OCI-LY7 (cell line): ENCODE results near the gene PPP1R9B. TPM values are rescaled to one million over a fixed set of nuclear protein-coding genes. Genes with fewer than 3 reads are reported as not detected.

Experiments
- BruUV-seq: library from RNA; stranded (reverse); fragments of 400-500 nt; replicated peaks from 2 replicates; lab custom pipeline; 2021; lab: Mats Ljungman, UMichigan
- CTCF ChIA-PET: fragments of 300-600 bp; sonication (Branson Sonifier 250); formaldehyde crosslinking; loops from one replicate; lab custom pipeline; 2022; ENCODE audit warnings: antibody characterized with exemption; ENCODE audit not compliant: unreplicated experiment; lab: Charles Lee
- POLR2A ChIA-PET: fragments of 300-600 bp; sonication (Branson Sonifier 250); formaldehyde crosslinking; loops from one replicate; lab custom pipeline; 2022; ENCODE audit warnings: antibody characterized with exemption; lab: Charles Lee
- DNase-seq: peaks from one replicate; pipeline ENCODE4 v3.0.0-alpha.2; 2015; ENCODE audit warnings: low spot score
- H2AFZ ChIP-seq: fragments of 200-600 bp; sonication (generic), shearing (Covaris generic); 2 replicates; pipeline ENCODE4 v1.6.1; 2014; ENCODE audit warnings: mild to moderate bottlenecking, antibody characterized with exemption, low read length, moderate library complexity
- H3K27ac ChIP-seq: fragments of 200-600 bp; sonication (generic); 2 replicates; pipeline ENCODE4 v1.5.1; 2014; ENCODE audit warnings: mixed run types, low read depth, mild to moderate bottlenecking, moderate library complexity, low read length, inconsistent platforms; ENCODE audit not compliant: poor library complexity, severe bottlenecking
- H3K36me3 ChIP-seq: fragments of 200-600 bp; sonication (generic); 2 replicates; pipeline ENCODE4 v1.6.1; 2014; ENCODE audit warnings: mild to moderate bottlenecking, antibody characterized with exemption, low read length, moderate library complexity, mixed read lengths; ENCODE audit not compliant: insufficient read depth
- H3K4me1 ChIP-seq: fragments of 200-600 bp; sonication (generic); 2 replicates; pipeline ENCODE4 v1.5.1; 2014; ENCODE audit warnings: mild to moderate bottlenecking, low read length; ENCODE audit not compliant: insufficient read depth, poor library complexity, severe bottlenecking
- H3K4me2 ChIP-seq: fragments of 200-600 bp; sonication (generic); 2 replicates; pipeline ENCODE4 v1.6.1; 2014; ENCODE audit warnings: mild to moderate bottlenecking, low read length
- H3K4me3 ChIP-seq: fragments of 200-600 bp; sonication (generic); 2 replicates; pipeline ENCODE4 v1.5.1; 2014; ENCODE audit warnings: mild to moderate bottlenecking, low read depth, low read length; ENCODE audit not compliant: poor library complexity, severe bottlenecking
- H3K79me2 ChIP-seq: fragments of 200-600 bp; sonication (generic); 2 replicates; pipeline ENCODE4 v1.6.1; 2016; ENCODE audit warnings: low read depth, mild to moderate bottlenecking, low read length, moderate library complexity, mixed read lengths; ENCODE audit not compliant: insufficient read depth
- H3K9me2 ChIP-seq: fragments of 200-600 bp; sonication (generic); 2 replicates; pipeline ENCODE4 v1.6.1; 2016; ENCODE audit warnings: mild to moderate bottlenecking, low read length, mixed read lengths; ENCODE audit not compliant: insufficient read depth
- H3K9me3 ChIP-seq: fragments of 200-600 bp; sonication (generic); 2 replicates; pipeline ENCODE4 v1.6.1; 2014; ENCODE audit warnings: mild to moderate bottlenecking, mixed run types, low read length, mixed read lengths
- H4K20me1 ChIP-seq: fragments of 200-600 bp; sonication (generic); 2 replicates; pipeline ENCODE4 v1.6.1; 2014; ENCODE audit warnings: mild to moderate bottlenecking, antibody characterized with exemption, low read length, moderate library complexity, mixed read lengths; ENCODE audit not compliant: insufficient read depth
- EZH2phosphoT487 ChIP-seq: fragments of 200-600 bp; sonication (generic); IDR thresholded peaks from 2 replicates; pipeline ENCODE4 v1.6.1; 2018; ENCODE audit warnings: low read depth, borderline replicate concordance, mild to moderate bottlenecking, mixed run types, antibody characterized with exemption, low read length, moderate library complexity, mixed read lengths
- intact Hi-C: fragments of 100-400 bp; cut with micrococcal nuclease; formaldehyde crosslinking; loops from one replicate; pipeline ENCODE4 v1.10.0; 2022; ENCODE audit not compliant: unreplicated experiment
- total RNA-seq, 2 experiments: library from RNA; depleted of rRNA in 1 of 2; stranded (reverse); fragments of >200 nt in 1 of 2; shearing (Covaris generic) in 1 of 2; gene quantifications; 2 replicates each; pipeline ENCODE4 v1.2.3, GENCODE V29; 2014 to 2022
- TF ChIP-seq, protein P1 (sequence below): fragments of 200-600 bp; sonication (generic); conservative IDR thresholded peaks from 2 replicates; pipeline ENCODE4 v1.5.1; 2014; ENCODE audit warnings: mild to moderate bottlenecking, antibody characterized with exemption, low read length, moderate library complexity, mixed read lengths

Gene PPP1R9B
- total RNA-seq, 2 experiments from 2014 or later, result 45.3 to 87.0 TPM

DNA sequence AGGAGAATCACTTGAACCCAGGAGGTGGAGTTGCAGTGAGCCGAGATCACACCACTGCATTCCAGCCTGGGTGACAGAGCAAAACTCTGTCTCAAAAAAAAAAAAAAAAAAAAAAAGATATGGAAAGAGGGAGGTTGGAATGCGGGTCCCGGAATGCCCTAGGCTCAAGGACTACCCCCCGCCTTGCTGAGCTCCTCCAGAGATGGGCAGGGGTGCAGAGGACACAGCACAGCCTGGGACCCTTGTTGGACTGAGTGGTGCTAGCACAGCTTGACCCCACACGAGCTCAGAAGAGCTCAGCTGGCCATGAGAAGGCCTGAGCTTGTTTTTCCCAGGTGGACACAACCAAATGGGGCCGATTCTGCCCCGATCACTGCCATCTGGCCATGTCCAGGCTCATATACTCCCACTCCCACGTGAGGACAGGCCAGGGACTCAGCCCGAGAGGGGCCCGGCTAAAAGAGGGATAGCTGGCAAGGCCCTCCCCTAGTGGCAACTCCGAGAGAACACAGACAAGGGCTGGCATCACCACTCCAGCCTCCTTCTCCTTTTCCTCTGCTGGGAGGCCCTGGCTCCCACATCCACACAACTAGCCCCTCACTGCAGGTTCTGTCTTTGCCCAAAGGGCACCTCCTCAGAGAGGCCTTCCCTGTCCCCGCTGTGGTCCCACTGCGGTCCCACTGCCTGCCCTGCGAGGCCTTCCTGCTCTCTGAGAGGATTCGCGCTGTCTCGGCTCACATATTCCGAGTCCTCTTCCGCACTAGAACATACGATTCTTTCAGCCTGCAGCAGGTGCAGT lies 26.3 kb upstream of the PPP1R9B start:
- no peaks in the 10 kb centered on the region for H3K79me2 ChIP-seq
- intact Hi-C loops, result no loop called here
- H3K9me2 ChIP-seq, result no peaks in the 10 kb centered on the region
- CTCF ChIA-PET, result interaction anchor here (1.1 kb wide), 1 partner anchor 23 kb away, joined by 10 read pairs; no protein-coding TSS in a partner anchor
- no peak for DNase-seq
- peaks cover 12% of the 10 kb centered on the region for H3K4me1 ChIP-seq
- H3K4me3 ChIP-seq, result no peak overlapping the region
- H2AFZ ChIP-seq, result no peak overlapping the region
- H3K4me2 ChIP-seq, result no peak overlapping the region
- no peaks in the 10 kb centered on the region for H4K20me1 ChIP-seq
- no peak overlapping the region for H3K27ac ChIP-seq
- BruUV-seq, result no TSS peak
- TF ChIP-seq, protein P1, sequence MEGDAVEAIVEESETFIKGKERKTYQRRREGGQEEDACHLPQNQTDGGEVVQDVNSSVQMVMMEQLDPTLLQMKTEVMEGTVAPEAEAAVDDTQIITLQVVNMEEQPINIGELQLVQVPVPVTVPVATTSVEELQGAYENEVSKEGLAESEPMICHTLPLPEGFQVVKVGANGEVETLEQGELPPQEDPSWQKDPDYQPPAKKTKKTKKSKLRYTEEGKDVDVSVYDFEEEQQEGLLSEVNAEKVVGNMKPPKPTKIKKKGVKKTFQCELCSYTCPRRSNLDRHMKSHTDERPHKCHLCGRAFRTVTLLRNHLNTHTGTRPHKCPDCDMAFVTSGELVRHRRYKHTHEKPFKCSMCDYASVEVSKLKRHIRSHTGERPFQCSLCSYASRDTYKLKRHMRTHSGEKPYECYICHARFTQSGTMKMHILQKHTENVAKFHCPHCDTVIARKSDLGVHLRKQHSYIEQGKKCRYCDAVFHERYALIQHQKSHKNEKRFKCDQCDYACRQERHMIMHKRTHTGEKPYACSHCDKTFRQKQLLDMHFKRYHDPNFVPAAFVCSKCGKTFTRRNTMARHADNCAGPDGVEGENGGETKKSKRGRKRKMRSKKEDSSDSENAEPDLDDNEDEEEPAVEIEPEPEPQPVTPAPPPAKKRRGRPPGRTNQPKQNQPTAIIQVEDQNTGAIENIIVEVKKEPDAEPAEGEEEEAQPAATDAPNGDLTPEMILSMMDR, result no peak
- TF ChIP-seq EZH2phosphoT487, result no peak
- POLR2A ChIA-PET, result no interaction called here
- no peaks in the 10 kb centered on the region for H3K36me3 ChIP-seq
- no peaks in the 10 kb centered on the region for H3K9me3 ChIP-seq

DNA sequence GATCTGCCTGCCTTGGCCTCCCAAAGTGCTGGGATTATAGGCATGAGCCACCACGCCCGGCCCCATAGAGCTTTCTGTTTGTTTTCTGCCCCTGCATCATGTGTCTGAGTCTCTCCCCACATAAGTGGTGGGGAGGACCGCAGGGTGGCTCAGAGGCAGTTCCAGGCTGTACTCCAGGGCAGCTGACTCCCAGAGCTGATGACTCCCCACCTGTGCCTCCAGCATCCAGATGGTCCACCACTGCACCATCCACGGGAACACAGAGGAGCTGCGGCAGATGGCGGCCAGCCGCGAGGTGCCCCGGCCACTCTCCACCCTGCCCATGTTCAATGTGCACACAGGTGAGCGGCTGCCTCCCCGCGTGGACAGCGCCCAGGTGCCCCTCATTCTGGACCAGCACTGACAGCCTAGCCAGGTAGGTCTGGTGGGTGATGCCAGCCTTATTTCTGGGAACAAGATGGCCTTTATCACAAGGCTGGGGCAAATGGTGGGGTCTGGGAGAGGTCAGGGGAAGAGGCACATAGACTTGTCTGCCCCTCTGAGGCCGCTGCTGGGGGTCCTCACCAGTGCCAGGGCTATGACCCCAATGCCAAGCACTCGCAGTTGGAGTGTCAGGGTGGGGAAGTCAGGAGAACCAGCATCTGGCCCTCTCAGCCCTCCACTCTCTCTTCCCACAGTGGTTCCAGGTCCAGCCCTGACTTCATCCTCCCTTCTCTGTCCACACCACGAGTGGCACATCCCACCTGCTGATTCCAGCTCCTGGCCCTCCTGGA lies 24.7 kb upstream of the PPP1R9B start:
- ChIA-PET POLR2A (no interaction called here), CTCF (no interaction called here)
- H3K36me3 ChIP-seq, result no peaks in the 10 kb centered on the region
- no TSS peak for BruUV-seq
- H3K4me3 ChIP-seq, result no peak overlapping the region
- no peaks in the 10 kb centered on the region for H4K20me1 ChIP-seq
- no peak overlapping the region for H2AFZ ChIP-seq
- no peak for TF ChIP-seq EZH2phosphoT487
- TF ChIP-seq, protein P1, result no peak
- no peaks in the 10 kb centered on the region for H3K79me2 ChIP-seq
- no peak overlapping the region for H3K4me2 ChIP-seq
- H3K27ac ChIP-seq, result no peak overlapping the region
- peaks cover 9% of the 10 kb centered on the region for H3K4me1 ChIP-seq
- no peaks in the 10 kb centered on the region for H3K9me2 ChIP-seq
- no peaks in the 10 kb centered on the region for H3K9me3 ChIP-seq
- intact Hi-C loops, result no loop called here
- DNase-seq, result no peak

DNA sequence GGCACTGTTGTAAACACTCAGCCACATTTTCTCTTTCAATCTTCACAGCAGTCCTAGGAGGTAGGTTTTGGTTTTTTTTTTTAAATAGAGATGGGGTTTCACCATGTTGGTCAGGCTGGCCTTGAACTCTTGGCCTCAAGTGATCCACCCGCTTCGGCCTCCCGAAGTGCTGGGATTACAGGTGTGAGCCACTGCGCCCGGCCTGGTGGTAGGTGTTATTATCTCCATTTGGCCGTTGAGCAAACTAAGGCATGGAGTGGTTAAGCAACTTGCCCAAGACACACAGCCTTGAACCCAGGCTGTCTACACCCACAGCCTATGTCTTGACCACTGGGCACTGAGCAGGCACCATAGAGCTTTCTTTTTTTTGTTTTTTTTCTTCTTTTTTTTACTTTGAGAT lies 24.0 kb upstream of the PPP1R9B start:
- Histone ChIP-seq H3K4me1 (peaks cover 9% of the 10 kb centered on the region), H3K4me3 (no peak overlapping the region), H4K20me1 (no peaks in the 10 kb centered on the region), H3K4me2 (no peak overlapping the region), H3K9me3 (no peaks in the 10 kb centered on the region), H3K36me3 (no peaks in the 10 kb centered on the region), H3K9me2 (no peaks in the 10 kb centered on the region), H3K79me2 (no peaks in the 10 kb centered on the region), H3K27ac (no peak overlapping the region), H2AFZ (no peak overlapping the region)
- TF ChIP-seq, protein P1, result no peak
- TF ChIP-seq EZH2phosphoT487, result no peak
- intact Hi-C loops, result no loop called here
- DNase-seq, result no peak
- no TSS peak for BruUV-seq
- ChIA-PET CTCF (no interaction called here), POLR2A (no interaction called here)
